Hepatocyte (in vitro differentiated cells): Measurements from ENCODE around the gene KRTAP20-1. TPM values are rescaled to one million over a fixed set of nuclear protein-coding genes. Genes with fewer than 3 reads are reported as not detected.

Source experiments
- DNase-seq: peaks from one replicate; pipeline ENCODE4 v3.0.0-alpha.2; 2016; ENCODE audit warnings: low spot score
- H2AFZ ChIP-seq: fragments of 200-600 bp; sonication (generic); 2 replicates; pipeline ENCODE4 v1.6.0; 2016; ENCODE audit warnings: antibody characterized with exemption, mild to moderate bottlenecking
- H3K27ac ChIP-seq: fragments of 200-600 bp; sonication (generic); 2 replicates; pipeline ENCODE4 v1.5.1; 2016; ENCODE audit warnings: mild to moderate bottlenecking
- H3K27me3 ChIP-seq: fragments of 200-600 bp; sonication (generic); 2 replicates; pipeline ENCODE4 v1.6.1; 2016
- H3K36me3 ChIP-seq: fragments of 200-600 bp; sonication (generic); replicated peaks from 2 replicates; pipeline ENCODE4 v1.5.1; 2016; ENCODE audit warnings: low read depth; ENCODE audit not compliant: insufficient read depth
- H3K4me1 ChIP-seq: fragments of 200-600 bp; sonication (generic); 2 replicates; pipeline ENCODE4 v1.5.1; 2016; ENCODE audit warnings: mild to moderate bottlenecking, moderate library complexity; ENCODE audit not compliant: insufficient read depth
- H3K4me2 ChIP-seq: fragments of 200-600 bp; sonication (generic); 2 replicates; pipeline ENCODE4 v1.6.0; 2016
- H3K4me3 ChIP-seq: fragments of 200-600 bp; sonication (generic); 2 replicates; pipeline ENCODE4 v1.5.1; 2016; ENCODE audit warnings: mild to moderate bottlenecking
- H3K79me2 ChIP-seq: fragments of 200-600 bp; sonication (generic); 2 replicates; pipeline ENCODE4 v1.6.0; 2017; ENCODE audit warnings: mild to moderate bottlenecking
- H3K9me2 ChIP-seq: fragments of 200-600 bp; sonication (generic); replicated peaks from 2 replicates; pipeline ENCODE4 v1.6.0; 2017; ENCODE audit warnings: mild to moderate bottlenecking; ENCODE audit not compliant: insufficient read depth
- H3K9me3 ChIP-seq: fragments of 200-600 bp; sonication (generic); 2 replicates; pipeline ENCODE4 v1.5.1; 2016; ENCODE audit warnings: low read depth, mild to moderate bottlenecking
- H4K20me1 ChIP-seq: fragments of 200-600 bp; sonication (generic); 2 replicates; pipeline ENCODE4 v1.6.0; 2016; ENCODE audit warnings: mild to moderate bottlenecking; ENCODE audit not compliant: insufficient read depth, poor library complexity, severe bottlenecking
- CTCF ChIP-seq: fragments of 200-600 bp; sonication (generic); IDR thresholded peaks from 2 replicates; pipeline ENCODE4 v1.5.1; 2016; ENCODE audit warnings: antibody characterized with exemption, mild to moderate bottlenecking; ENCODE audit not compliant: poor library complexity
- EZH2 ChIP-seq: fragments of 200-600 bp; sonication (generic); IDR thresholded peaks from 2 replicates; pipeline ENCODE4 v1.6.1; 2016; ENCODE audit warnings: antibody characterized with exemption, mild to moderate bottlenecking, borderline replicate concordance
- EZH2phosphoT487 ChIP-seq: fragments of 200-600 bp; sonication (generic); IDR thresholded peaks from one replicate; pipeline ENCODE4 v1.6.1; 2018; ENCODE audit warnings: antibody characterized with exemption, mild to moderate bottlenecking, low read depth, moderate library complexity; ENCODE audit not compliant: unreplicated experiment, severe bottlenecking
- WGBS: methylation state at CpG from one replicate; pipeline ENCODE4 v1.1.6; 2016; ENCODE audit warnings: low lambda C conversion rate; ENCODE audit errors: missing lambda C conversion rate; 5-methylcytosine and 5-hydroxymethylcytosine counted together
- polyA plus RNA-seq: library from polyadenylated mRNA; unstranded; fragments of >200 nt; fragmentation: Nextera tagmentation; extraction: Ambion mirVana; gene quantifications from 2 replicates; pipeline ENCODE4 v1.2.1, GENCODE V29; 2016
- total RNA-seq: library from RNA; depleted of rRNA; stranded (reverse); fragments of >200 nt; gene quantifications from 2 replicates; pipeline ENCODE4 v1.2.3, GENCODE V29; 2014

The KRTAP20-1 gene
- total and polyA plus RNA-seq, 2 experiments from 2014 or later = not detected

GRCh38 chr21:30598802-30599201 lies 17.4 kb upstream of the KRTAP20-1 start, which contains the start of gene KRTAP6-2:
TSS of gene KRTAP6-2 (minus strand) at chr21:30598902. CDS start at chr21:30598874, 28 bp downstream.
- 92% methylated on average over 6 of the region's 6 CpGs for WGBS

GRCh38 chr21:30600787-30601186 lies 15.4 kb upstream of the KRTAP20-1 start, which contains the start of gene KRTAP22-1:
TSS of gene KRTAP22-1 (plus strand) at chr21:30601087.
- H3K27ac ChIP-seq = no peak within 1 kb of the TSS
- WGBS = 0% methylated on average over 1 of the region's 1 CpG
- no peaks in the 10 kb centered on the region for H3K9me3 ChIP-seq
- H3K4me2 ChIP-seq = no peak within 1 kb of the TSS
- H3K27me3 ChIP-seq = no peaks in the 10 kb centered on the region
- no peaks in the 10 kb centered on the region for H3K9me2 ChIP-seq
- no peaks in the 10 kb centered on the region for H4K20me1 ChIP-seq
- no peaks in the 10 kb centered on the region for H3K79me2 ChIP-seq
- TF ChIP-seq CTCF (no peak), EZH2 (no peak), EZH2phosphoT487 (no peak)
- no peaks in the 10 kb centered on the region for H3K4me1 ChIP-seq
- H3K4me3 ChIP-seq = no peak within 1 kb of the TSS
- H3K36me3 ChIP-seq = no peaks in the 10 kb centered on the region
- DNase-seq = no peak
- no peak within 1 kb of the TSS for H2AFZ ChIP-seq

More at GRCh38 chr21:30598802-30599201, 17.4 kb upstream of the KRTAP20-1 start, which contains the start of gene KRTAP6-2:
- H3K27me3 ChIP-seq = no peaks in the 10 kb centered on the region
- TF ChIP-seq EZH2 = no peak
- no peak for TF ChIP-seq CTCF
- no peak for TF ChIP-seq EZH2phosphoT487
- no peaks in the 10 kb centered on the region for H3K36me3 ChIP-seq
- H3K4me2 ChIP-seq = no peak within 1 kb of the TSS
- H3K27ac ChIP-seq = no peak within 1 kb of the TSS
- H3K4me1 ChIP-seq = no peaks in the 10 kb centered on the region
- H3K9me3 ChIP-seq = no peaks in the 10 kb centered on the region
- H3K4me3 ChIP-seq = no peak within 1 kb of the TSS
- H2AFZ ChIP-seq = no peak within 1 kb of the TSS
- no peaks in the 10 kb centered on the region for H3K79me2 ChIP-seq
- DNase-seq = no peak
- H4K20me1 ChIP-seq = no peaks in the 10 kb centered on the region
- no peaks in the 10 kb centered on the region for H3K9me2 ChIP-seq

GRCh38 chr21:30605968-30606367 lies 10.3 kb upstream of the KRTAP20-1 start:
- no peak overlapping the region for H2AFZ ChIP-seq
- no peaks in the 10 kb centered on the region for H3K36me3 ChIP-seq
- no peaks in the 10 kb centered on the region for H3K9me3 ChIP-seq
- H3K27ac ChIP-seq = no peak overlapping the region
- TF ChIP-seq EZH2 (no peak), CTCF (no peak), EZH2phosphoT487 (no peak)
- H3K4me1 ChIP-seq = no peaks in the 10 kb centered on the region
- no peak for DNase-seq
- H3K27me3 ChIP-seq = no peaks in the 10 kb centered on the region
- no peaks in the 10 kb centered on the region for H3K9me2 ChIP-seq
- no peaks in the 10 kb centered on the region for H4K20me1 ChIP-seq
- H3K4me2 ChIP-seq = no peak overlapping the region
- H3K79me2 ChIP-seq = no peaks in the 10 kb centered on the region
- WGBS = 80% methylated on average over 2 of the region's 2 CpGs
- H3K4me3 ChIP-seq = no peak overlapping the region
